HepG2 (cell line): ENCODE results near the gene ARHGAP33.

ENCODE experiments used
- ADNP ChIP-seq: sonication (generic); formaldehyde crosslinking; IDR thresholded peaks from 2 replicates; pipeline ENCODE4 v1.4.0; 2020; ENCODE audit warnings: missing genetic modification reagents
- FIP1L1 ChIP-seq: fragments of 200-400 bp; formaldehyde crosslinking; IDR thresholded peaks from 2 replicates; pipeline ENCODE4 v1.6.1; 2018; ENCODE audit warnings: low read depth, mild to moderate bottlenecking, low read length, moderate library complexity, borderline replicate concordance; ENCODE audit not compliant: insufficient read depth
- FOXM1 ChIP-seq: sonication (generic); formaldehyde crosslinking; IDR thresholded peaks from 2 replicates; pipeline ENCODE4 v1.5.0; 2020; ENCODE audit warnings: missing genetic modification reagents
- MAFF ChIP-seq: IDR thresholded peaks from 2 replicates; pipeline ENCODE4 v1.6.1; 2011; ENCODE audit warnings: low read depth, low read length, improper control_type of control experiment
- RAD21 ChIP-seq: fragments of 450-650 bp; formaldehyde crosslinking; IDR thresholded peaks from 2 replicates; pipeline ENCODE4 v1.5.0; 2020; ENCODE audit warnings: mild to moderate bottlenecking
- SAFB2 ChIP-seq: sonication (generic); formaldehyde crosslinking; IDR thresholded peaks from 2 replicates; pipeline ENCODE4 v1.5.1; 2020; ENCODE audit warnings: missing genetic modification reagents, low read depth, mild to moderate bottlenecking, borderline replicate concordance
- TAF15 ChIP-seq: fragments of 200-400 bp; formaldehyde crosslinking; IDR thresholded peaks from one replicate; pipeline ENCODE4 v1.6.1; 2018; ENCODE audit warnings: mild to moderate bottlenecking, low read depth, low read length; ENCODE audit not compliant: poor library complexity, severe bottlenecking
- YY1 ChIP-seq: IDR thresholded peaks from 2 replicates; pipeline ENCODE4 v1.6.1; 2011; ENCODE audit warnings: low read length, low read depth, moderate library complexity, mild to moderate bottlenecking; ENCODE audit not compliant: insufficient read depth, insufficient replicate concordance
- ZBTB7A ChIP-seq: sonication (generic); formaldehyde crosslinking; IDR thresholded peaks from 2 replicates; pipeline ENCODE4 v1.8.0; 2022; ENCODE audit warnings: mild to moderate bottlenecking, missing genetic modification reagents
- TF ChIP-seq, protein P1 (sequence below): sonication (generic); formaldehyde crosslinking; IDR thresholded peaks from 2 replicates; pipeline ENCODE4 v1.8.1; 2023; ENCODE audit warnings: mild to moderate bottlenecking, inconsistent platforms, moderate library complexity, missing genetic modification reagents, borderline replicate concordance
- TF ChIP-seq, protein P2 (sequence below): sonication (generic); formaldehyde crosslinking; IDR thresholded peaks from 2 replicates; pipeline ENCODE4 v1.5.0; 2020; ENCODE audit warnings: mild to moderate bottlenecking, missing genetic modification reagents, moderate library complexity
- TF ChIP-seq, protein P3 (sequence below): sonication (generic); formaldehyde crosslinking; IDR thresholded peaks from 2 replicates; pipeline ENCODE4 v1.5.0; 2020; ENCODE audit warnings: missing genetic modification reagents

DNA sequence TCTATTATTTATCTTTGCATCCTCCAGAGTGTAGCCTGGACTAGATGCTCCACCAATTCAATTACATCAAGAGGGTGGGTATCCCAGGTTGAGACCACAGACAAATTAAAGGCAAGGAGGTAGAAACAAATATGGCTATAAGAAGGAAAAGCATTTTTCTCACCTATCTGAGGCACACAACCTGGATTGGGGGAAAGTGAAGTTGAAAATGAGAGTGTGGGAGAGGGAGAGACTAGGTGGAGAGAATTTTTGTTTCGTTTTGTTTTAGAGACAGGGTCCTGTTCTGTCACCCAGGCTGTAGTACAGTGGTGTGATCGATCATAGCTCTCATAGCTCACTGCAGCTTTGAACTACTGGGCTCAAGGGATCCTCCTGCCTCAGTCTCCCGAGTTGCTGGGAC, 43.1 kb downstream of the ARHGAP33 start:
- TF ChIP-seq, protein P1, sequence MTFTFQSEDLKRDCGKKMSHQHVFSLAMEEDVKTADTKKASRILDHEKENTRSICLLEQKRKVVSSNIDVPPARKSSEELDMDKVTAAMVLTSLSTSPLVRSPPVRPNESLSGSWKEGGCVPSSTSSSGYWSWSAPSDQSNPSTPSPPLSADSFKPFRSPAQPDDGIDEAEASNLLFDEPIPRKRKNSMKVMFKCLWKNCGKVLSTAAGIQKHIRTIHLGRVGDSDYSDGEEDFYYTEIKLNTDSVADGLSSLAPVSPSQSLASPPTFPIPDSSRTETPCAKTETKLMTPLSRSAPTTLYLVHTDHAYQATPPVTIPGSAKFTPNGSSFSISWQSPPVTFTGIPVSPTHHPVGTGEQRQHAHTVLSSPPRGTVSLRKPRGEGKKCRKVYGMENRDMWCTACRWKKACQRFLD (CRISPR knock-in tag): no peak
- TF ChIP-seq ZBTB7A (no peak), ADNP (CRISPR knock-in tag) (no peak), FOXM1 (CRISPR knock-in tag) (no peak), FIP1L1 (no peak), YY1 (no peak), TAF15 (no peak), RAD21 (CRISPR knock-in tag) (no peak), MAFF (no peak), SAFB2 (no peak)
- TF ChIP-seq, protein P2, sequence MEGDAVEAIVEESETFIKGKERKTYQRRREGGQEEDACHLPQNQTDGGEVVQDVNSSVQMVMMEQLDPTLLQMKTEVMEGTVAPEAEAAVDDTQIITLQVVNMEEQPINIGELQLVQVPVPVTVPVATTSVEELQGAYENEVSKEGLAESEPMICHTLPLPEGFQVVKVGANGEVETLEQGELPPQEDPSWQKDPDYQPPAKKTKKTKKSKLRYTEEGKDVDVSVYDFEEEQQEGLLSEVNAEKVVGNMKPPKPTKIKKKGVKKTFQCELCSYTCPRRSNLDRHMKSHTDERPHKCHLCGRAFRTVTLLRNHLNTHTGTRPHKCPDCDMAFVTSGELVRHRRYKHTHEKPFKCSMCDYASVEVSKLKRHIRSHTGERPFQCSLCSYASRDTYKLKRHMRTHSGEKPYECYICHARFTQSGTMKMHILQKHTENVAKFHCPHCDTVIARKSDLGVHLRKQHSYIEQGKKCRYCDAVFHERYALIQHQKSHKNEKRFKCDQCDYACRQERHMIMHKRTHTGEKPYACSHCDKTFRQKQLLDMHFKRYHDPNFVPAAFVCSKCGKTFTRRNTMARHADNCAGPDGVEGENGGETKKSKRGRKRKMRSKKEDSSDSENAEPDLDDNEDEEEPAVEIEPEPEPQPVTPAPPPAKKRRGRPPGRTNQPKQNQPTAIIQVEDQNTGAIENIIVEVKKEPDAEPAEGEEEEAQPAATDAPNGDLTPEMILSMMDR (CRISPR knock-in tag): no peak
- TF ChIP-seq, protein P3, sequence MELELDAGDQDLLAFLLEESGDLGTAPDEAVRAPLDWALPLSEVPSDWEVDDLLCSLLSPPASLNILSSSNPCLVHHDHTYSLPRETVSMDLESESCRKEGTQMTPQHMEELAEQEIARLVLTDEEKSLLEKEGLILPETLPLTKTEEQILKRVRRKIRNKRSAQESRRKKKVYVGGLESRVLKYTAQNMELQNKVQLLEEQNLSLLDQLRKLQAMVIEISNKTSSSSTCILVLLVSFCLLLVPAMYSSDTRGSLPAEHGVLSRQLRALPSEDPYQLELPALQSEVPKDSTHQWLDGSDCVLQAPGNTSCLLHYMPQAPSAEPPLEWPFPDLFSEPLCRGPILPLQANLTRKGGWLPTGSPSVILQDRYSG (CRISPR knock-in tag): no peak
